Stimulated activated CD8-positive, alpha-beta memory T cell treated with anti-CD3 and anti-CD28 coated beads, Interleukin-4, amount 100 ng/mL, for 48 hours (primary cell): Measurements from ENCODE around the gene CDC42BPA.

ENCODE experiments used
- DNase-seq: peaks from one replicate; pipeline ENCODE4 v3.0.0-alpha.2; 2020

CDC42BPA gene

DNA sequence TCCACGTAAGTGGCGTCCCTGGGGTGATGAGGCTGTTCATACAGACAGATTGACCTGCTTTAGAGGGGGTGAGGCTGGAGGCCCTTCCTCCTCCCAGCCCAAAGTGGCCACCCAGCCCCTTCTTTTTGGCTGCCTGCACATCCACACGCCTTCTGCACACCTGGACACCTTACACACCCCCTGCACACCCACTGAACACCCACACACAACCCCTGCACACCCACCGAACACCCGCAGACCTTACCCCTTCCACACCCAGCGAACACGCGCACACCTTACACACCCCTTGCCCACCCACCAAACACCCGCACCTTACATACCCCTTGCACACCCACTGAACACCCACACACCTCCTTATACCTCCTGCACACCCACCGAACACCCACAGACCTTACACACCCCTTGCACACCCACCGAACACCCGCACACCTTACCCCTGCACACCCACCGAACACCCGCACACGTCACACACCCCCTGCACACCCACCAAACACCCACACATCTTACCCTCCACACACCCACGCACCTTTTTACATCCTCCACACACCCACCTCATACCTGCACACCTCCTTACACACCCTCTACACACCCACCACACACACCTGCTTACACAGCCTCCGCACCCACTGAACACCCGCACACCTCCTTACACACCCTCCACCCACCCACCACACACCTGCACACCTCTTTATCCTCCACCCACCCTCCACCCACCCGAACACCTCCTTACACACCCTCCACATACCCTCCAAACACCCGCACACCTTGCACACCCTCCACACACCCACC is 340.5 kb downstream of the CDC42BPA start:
- DNase-seq: no peak

DNA sequence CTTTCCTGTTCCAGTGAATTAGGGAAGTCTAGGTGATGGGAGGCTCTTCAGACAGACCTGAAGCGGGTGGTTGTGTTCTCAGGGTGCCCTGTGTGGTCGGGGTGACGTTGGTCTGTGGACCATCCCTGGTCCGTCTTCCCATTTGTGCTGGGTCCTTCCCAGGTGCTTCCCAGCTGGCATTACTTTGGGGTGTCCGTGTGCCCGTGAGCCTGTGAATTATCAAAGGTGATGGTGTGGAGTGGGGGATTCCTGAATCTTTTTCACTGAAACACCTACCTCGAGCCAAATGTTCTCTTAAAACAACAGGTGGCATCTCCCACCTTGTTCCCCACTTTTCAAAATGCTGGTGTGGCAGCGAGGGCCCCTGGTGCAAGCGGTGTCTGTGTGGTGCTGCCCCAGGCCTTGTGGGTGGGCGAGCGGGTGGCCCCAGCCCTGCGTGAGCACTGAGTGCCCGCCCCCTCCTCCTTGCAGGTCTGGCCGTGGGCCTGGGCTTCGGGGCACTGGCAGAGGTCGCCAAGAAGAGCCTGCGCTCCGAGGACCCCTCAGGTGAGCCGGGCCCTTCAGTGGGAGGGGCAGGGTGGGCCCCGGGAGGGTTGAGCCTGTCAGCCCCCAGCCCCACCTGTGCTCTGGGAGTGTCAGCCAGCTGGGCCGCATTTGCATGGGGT is 341.2 kb downstream of the CDC42BPA start:
- no peak for DNase-seq

DNA sequence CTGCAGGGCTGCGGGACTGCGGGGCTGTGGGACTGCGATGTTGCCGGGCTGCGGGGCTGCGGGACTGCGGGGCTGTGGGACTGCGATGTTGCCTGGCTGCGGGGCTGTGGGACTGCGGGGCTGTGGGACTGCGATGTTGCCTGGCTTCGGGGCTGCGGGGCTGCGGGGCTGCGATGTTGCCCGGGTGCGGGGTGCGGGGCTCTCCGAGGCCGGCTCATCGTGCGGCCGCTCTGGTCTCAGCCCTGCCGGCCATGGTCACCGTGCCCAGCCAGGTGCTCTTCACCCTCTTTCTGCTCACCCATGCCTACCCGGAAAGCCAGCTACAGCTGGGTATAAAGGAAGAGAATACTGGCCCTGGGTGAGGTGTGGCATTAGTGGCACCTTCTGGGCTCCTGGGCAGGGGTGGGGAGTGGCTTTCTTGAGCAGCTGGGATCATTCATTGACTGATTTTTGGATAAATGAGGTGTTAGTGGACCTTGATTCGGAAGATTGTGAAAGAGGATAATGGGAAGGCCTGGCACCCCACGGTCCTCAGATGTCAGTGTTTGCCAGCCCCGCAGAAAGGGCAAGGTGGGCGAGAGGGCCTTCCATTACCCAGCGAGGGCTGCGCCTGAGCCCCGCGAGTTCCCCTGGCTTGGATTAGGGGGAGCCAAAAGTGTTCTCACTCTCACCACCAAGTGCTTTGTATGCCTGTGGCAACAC is 341.9 kb downstream of the CDC42BPA start:
- DNase-seq: no peak

DNA sequence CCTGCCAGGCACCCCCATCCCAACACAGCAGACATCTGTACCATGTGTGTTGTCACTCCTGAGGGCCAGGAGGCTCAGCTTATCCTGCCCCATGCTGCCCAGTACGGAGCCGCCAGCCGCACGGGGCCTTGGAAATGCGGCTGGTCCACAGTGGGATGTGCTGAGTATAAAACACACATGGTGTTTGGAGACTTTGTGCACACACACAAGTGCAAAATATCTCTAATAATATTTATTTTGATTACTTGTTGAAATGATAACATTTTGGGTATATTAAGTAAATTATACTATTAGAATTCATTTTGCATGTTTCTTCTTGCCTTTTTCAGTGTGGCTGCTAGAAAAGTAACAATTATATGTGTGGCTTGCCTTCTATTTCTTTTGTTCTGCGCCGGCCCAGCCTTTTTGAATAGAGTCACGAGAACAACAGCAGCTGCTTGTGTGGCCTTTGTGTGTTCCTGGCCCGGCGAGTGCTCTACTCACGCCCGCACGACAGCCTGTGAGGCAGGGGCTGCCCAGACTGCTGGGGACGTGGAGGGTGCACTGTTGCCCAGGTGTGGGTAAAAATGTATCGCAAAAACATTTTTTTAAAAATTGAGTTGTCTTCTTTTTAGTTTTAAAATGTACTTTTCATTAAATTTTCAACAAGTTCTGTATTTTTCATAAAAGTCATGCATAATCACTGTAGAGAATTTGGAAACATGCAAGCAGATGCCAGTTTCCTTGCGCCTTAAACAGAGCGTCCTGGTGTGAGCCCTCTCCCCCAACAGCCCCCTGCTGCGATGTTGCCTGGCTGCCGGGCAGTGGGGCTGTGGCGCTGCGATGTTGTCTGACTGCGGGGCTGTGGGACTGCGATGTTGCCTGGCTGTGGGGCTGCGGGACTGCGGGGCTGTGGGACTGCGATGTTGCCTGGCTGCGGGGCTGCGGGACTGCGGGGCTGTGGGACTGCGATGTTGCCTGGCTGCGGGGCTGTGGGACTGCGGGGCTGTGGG is 342.7 kb downstream of the CDC42BPA start:
- no peak for DNase-seq

DNA sequence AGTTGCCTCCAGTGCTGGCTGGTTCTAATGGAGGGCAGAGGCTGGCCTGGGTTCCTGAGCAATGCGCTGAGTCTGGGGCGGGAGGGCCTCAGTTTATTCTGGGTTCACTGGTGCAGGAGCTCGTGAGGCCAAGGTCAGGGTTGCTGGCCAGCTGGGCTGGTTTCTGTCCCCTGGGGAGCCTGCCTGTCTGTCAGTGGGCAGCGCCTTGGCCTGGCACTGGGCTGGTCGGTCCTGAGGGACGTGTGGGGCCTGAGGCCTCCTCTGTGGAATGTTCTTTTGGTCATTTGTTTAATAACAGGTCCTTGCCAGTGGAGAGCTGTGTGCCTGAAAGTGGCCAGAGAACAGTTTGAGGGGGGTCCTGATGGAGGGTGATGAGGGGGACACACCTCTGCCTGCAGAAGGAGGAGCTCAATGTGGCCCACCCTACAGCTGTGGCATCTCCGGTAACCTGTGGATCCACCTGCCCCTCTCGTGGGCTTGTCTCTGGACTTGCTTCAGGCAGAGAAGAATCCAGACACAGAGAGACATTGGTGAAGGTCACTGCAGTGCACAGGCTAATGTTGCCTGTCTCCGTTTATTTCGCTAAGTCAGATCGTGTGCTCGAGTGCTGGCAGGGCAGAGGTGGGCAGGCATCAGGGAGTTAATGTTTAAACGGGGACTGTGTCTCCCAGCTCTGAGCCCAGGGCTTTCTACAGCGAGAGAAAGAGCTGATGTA is 343.6 kb downstream of the CDC42BPA start:
- no peak for DNase-seq

DNA sequence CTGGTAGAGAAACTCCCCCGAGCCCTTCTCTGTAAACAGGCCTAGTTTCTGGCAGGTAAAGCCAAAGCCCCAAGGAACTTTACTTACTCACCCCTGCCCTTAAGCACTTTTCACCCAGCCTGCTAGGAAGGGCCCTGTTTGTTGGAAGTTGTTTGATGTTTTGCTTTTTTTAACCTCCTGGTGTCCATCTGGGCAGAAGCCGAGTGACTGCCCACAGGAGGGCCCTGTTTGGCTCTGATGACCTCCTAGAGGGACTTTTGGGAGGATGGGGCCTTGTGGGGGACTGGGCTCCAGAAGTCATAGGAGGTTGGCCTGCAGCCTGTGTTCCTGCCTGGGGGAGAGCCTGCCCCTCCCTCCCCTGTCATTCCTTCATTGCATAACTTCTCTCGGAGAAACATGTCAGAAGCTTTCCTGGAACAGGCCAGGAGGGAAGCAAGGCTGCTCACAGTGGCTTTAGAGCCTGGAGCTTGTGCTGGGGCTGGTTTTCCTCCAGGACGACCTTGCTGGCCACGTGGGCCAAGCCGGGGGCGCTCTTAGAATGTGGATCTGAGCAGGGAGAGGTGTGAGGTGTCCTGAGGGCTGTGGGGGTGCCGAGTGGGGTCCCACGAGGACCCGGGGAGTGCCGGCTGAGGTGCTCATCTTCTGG is 344.3 kb downstream of the CDC42BPA start:
- DNase-seq: no peak

DNA sequence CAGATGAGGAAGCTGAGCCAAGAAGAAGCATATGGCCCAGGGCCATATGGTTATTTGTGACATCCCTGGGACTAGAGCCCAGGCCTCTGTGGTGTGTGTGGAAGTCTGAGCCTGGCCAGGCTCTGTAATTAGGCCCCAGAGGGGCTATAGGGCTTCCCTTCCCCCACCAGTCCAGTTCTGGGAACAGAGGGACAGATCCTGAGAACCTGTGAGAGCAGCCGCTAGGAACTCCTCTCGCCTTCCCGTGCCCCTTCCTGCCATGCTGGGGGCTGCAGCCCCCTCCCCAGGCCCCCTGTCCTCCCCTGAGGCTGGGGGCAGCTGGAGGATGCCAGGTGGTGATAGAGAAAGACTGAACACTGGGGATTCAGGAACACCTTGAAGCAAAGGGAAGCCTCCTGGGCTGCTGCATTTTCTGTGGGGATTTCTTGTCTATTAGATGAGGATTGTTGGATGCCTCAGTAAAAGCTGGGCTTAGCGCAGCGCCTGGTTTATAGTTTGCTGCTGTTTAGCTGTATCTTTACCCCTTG is 344.9 kb downstream of the CDC42BPA start:
- no peak for DNase-seq

DNA sequence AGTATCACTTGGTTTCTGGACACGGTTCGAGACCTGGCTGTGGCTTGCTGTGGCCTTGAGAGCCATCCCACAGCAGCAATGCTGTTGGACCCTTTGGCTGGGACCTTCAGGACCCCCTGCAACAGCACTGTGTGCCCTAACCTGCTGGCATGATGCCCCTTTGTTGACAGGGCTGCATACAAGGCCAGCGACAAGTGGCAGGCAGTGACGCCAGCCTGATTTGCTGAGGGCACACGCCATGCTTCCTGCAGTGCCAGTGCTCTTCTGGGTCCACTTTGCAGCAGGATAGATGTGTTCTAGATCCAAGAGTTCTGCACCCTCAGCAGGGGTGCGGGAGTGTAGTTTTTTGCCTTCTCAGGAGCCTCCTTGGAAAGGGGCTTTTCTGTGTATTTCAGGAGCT is 345.4 kb downstream of the CDC42BPA start:
- DNase-seq: no peak

DNA sequence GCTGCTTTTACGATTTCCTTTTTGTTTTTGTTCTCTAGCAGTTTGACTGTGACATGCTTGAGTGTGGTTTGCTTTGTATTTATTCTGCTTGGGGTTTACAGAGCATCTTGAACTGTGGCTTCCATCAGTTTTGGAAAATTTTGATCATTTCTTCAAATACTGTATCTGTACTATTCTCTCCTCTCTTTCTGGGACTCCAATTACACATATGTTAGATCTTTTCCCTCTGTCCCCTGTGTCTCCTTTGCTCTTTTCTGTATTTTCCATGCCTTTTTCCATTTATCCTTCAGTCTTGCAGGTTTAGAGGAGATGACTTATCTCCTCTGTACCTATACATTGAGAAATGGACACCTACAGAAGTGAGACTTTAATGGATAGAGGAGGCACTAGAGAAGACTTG is 346.5 kb downstream of the CDC42BPA start:
- DNase-seq: no peak

DNA sequence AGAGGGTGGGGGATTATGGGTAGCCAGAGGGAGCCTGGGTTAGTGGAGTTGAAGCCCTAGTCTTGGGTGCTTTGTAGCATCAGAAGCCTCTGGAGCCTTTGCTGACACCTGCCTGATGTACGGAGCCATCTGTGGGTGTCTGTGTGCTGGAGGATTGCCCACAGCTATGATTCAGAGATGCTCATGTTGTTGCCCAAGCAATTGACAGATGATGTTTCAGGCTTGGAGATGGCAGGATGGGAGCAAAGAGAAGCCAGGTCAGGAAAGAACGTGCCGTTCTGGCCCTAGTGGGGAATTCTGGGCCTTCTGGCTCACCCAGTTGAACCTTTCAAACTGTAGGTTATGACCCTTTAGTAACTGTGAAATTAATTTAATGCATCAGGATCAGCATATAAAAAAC is 350.6 kb downstream of the CDC42BPA start:
- DNase-seq: no peak

DNA sequence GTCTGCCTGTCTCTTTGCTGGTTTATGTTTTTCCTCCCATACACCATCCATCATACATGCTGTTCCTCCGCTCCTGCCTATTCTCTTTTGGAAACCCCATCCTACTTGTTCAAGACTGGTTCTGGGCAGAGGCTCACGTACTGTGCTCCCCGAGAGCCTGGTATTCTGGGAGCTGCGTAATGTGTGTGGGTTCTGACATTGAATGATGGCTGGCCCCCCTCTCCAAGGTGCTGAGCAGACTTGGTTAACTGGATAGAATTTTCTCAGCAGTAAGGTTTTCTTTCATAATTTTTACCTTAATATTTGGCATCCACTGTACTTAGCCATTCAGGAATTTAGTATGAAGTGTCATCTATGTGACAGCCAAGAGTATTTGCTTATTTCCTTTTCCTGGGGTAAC is 351.6 kb downstream of the CDC42BPA start:
- no peak for DNase-seq

DNA sequence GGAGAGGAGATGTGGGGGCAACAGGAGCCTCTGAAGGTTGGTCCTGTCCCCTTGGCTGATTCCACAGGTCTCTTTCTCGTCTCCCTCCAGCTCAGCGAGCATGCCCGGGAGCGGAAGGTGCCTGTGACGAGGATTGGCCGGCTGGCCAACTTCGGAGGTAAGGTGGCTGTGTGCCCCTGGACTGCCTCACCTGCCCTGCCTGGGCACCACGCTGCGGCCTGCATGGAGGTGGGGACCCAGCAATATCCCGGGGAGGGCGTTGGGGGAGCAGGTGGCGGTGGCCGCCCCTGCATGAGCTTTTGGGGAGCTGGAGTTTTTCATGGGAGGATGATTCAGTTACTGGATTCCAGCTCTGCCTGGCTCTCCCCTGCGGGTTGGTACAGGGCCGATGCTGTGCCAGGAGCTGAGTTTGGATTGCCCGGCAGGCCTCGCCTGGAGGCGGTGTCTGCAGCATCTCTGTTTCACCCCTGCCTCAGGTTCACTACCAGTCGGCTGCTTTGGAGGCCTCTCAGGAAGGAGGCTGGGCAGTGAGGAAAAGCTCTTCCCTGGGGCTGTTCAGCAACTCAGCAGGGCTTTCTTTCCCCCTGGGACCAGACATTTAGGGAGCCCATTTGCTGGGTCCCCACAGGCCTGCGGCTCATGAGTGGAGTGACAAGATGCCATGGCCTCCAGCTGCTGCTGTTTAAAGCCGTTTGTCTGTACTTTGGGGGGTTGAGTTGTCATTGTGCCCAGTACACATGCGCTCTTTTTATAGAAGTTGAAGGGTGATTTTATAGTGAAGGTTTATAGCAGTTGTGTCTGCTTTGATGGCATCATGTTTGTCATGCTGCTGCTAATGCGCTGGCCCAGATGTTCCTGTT is 352.5 kb downstream of the CDC42BPA start:
- no peak for DNase-seq

DNA sequence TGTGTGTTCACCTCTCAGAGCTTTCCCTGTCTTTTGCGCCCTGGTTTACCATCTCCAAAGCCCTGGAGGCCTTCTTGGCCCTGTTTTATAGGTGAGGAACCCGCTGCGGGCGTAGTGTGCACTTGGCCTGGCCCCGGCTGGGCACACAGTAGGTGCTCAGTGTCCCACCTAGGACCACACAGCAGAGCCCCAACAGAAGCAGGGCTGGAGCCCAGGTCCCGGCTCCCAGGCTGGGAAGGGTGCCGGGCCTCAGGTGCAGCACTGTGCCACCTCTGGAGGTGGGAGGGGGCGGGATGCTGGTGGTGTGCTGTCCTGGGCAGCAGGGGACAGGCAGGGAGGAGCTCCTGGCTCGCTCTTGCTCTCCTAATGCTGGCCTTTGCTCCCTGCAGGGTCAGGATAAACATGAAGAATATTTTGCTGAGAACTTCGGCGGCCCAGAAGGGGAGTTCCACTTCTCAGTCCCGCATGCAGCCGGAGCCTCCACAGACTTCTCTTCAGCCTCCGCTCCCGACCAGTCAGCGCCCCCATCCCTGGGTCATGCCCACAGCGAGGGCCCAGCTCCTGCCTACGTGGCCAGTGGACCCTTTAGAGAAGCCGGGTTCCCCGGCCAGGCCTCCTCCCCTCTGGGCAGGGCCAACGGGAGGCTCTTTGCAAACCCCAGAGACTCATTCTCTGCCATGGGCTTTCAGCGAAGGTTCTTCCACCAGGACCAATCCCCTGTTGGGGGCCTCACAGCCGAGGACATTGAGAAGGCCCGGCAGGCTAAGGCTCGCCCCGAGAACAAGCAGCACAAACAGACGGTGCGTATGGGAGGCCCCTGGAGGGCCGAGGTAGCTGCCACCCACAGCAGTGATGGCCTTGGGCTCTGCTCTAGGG is 353.4 kb downstream of the CDC42BPA start:
- no peak for DNase-seq

DNA sequence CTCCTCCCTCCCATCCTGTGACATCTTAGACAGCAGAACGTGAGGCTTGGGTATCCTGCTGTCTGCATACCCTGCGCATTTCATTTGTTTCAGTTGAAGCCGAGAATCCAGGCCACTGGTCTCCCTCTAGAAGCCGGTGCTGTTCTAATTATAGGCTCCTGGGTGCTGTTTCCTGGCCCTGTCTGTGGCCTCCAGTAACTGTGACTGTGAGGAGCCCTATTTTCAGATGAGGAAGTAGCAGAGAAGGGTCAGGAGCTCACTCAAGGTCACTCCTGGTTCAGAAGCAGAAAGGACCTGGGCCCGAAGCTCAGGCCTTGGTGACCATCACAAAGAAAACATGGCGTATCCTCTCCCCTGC is 354.2 kb downstream of the CDC42BPA start:
- DNase-seq: no peak

DNA sequence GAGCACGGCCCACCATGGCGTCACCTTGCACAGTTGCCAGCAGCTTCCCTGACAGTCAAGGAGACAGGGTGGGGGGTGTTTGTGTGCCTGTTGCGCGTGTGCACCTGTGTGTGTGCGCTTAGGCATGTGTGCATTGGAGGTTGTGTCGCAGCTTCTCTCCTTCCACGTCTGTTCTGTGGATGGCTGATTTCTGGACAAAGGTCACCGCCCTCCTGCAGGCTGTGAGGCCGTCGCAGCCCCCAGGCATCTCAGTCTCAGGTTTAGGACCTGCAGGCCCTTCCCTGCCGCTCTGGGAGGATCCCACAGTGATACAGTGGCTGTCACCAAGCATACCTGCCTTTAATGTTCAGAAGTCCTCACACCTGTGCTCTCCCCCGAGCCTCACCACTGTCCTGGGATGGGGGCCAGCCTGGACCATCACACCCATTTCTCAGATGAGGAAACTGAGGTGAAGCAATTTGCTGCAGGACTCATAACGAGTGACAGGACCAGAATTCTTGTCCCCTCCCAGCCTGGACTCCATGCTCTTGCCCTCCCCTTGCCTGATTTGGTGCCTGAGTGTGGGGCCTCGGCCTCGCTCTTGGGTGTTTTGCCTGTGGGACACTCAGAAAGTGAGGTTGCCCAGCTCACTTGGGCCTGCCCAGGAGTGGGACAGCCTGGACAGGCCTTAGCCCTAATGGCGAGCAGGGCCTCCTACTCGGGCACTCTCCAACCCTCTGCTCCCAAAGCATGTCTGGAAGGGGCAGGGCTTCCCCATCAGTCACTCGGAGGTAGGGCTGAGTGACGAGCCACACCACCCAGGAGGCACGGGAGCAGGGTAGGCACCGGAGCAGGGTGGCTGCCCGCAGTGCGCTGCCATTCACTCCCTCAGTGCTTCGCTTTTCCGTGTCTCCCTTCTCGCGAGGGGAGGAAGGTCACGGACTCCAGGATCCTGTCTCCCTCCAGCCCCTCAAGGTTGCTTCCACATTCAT is 355.6 kb downstream of the CDC42BPA start:
- no peak for DNase-seq

DNA sequence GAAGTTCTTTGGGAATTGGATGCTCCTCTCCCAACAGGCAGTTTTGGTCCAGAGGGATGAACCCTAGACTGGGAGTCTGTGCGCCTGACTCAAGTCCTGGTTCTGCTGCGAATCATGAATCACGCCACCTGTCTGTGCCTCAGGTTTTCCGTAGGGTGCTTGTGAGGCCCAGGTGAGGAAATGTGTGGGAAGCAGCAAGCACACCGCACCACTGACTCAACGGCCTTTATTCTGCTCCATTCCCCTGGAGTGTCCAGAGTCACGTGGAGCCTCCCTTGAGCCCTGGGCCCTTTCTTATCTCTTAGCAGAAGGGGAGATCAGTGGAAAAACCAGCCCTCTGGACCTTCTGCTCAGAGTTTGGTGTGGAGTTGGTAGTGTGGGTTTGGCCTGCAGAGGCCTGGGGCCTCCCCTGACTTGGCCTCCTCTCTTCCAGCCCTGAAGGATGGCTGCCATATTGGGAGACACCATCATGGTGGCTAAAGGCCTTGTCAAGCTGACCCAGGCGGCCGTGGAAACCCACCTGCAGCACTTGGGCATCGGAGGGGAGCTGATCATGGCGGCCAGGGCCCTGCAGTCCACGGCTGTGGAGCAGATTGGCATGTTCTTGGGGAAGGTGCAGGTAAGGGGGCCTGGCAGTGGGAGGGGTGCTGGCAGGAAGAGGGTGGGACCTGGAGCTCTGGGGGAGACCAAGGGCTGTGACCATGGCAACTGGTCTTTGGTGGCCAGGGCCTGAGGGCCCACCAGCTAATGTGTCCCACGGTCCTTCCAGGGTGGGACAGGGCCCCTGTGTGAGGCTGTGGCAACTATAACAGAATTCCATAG is 357.1 kb downstream of the CDC42BPA start:
- no peak for DNase-seq

DNA sequence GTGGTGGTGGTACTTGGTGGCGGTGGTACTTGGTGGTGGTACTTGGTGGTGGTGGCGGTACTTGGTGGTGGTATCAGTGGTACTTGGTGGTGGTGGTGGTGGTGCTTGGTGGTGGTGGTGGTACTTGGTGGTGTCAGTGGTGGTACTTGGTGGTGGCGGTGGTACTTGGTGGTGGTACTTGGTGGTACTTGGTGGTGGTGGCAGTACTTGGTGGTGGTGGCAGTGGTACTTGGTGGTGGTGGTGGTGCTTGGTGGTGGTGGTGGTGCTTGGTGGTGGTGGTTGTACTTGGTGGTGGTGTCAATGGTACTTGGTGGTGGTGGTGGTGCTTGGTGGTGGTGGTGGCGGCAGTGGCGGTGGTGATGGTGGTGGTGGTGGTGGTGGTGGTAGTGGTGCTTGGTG is 358.0 kb downstream of the CDC42BPA start:
- DNase-seq: no peak
